Neural crest cell (in vitro differentiated cells): ENCODE measurements around the gene MAST4. TPM values are rescaled to one million over a fixed set of nuclear protein-coding genes. Genes with fewer than 3 reads are reported as not detected.

Experiments
- DNase-seq: peaks from one replicate; pipeline ENCODE4 v3.0.0; 2021; ENCODE audit warnings: low read depth, mixed read lengths, low spot score
- H3K27ac Mint-ChIP-seq: one replicate; pipeline ENCODE4 v1.8.0; 2021; ENCODE audit warnings: mild to moderate bottlenecking, mixed read lengths; ENCODE audit not compliant: unreplicated experiment
- H3K27me3 Mint-ChIP-seq: 2 replicates; pipeline ENCODE4 v1.8.0; 2021; ENCODE audit warnings: low read depth, mild to moderate bottlenecking, mixed read lengths
- H3K36me3 Mint-ChIP-seq: 2 replicates; pipeline ENCODE4 v1.8.0; 2021; ENCODE audit warnings: low read depth, mild to moderate bottlenecking, mixed read lengths
- H3K4me1 Mint-ChIP-seq: 2 replicates; pipeline ENCODE4 v1.8.0; 2021; ENCODE audit warnings: mixed read lengths
- H3K4me3 Mint-ChIP-seq: one replicate; pipeline ENCODE4 v1.8.0; 2021; ENCODE audit warnings: mild to moderate bottlenecking, mixed read lengths
- H3K9me3 Mint-ChIP-seq: 2 replicates; pipeline ENCODE4 v1.8.0; 2021; ENCODE audit warnings: mixed read lengths
- total RNA-seq: library from RNA; stranded (reverse); gene quantifications from 2 replicates; pipeline ENCODE4 v1.2.1, GENCODE V29; 2021
- TF ChIP-seq, protein P1 (sequence below): fragments of 200-600 bp; sonication (generic); conservative IDR thresholded peaks from 2 replicates; pipeline ENCODE4 v1.5.0; 2021; ENCODE audit warnings: antibody characterized with exemption, mild to moderate bottlenecking

The MAST4 gene
- total RNA-seq, 1 donor from 2014 or later: 7.3 TPM

DNA sequence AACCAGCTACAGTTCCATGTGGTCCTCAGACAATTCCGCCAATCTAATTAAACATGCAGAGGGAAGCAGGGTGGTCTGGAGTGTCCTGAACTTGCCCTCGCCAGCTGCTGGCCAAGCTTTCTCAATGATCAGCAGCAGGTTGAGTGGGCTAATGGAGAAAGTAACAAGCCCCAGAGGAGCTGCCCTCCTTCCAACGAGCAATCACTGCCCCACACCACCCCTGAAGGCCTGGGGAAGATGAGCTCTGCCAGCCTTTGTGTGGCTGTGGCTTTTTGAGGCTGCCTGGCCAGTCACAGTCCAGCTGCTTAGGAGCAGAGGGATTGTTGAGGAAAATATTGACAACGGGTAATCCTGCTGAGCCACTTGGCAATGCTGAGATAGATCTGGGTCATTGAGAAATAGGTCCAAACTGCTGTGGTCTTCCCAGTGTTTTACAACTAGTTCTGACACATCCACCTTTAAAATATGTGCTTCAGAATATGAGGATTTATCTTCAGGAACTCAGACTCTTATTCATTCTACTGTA is 493.1 kb downstream of the MAST4 start:
- H3K4me1 Mint-ChIP-seq: peaks cover 12% of the 10 kb centered on the region
- H3K27ac Mint-ChIP-seq: no peak overlapping the region
- H3K4me3 Mint-ChIP-seq: no peak overlapping the region
- H3K27me3 Mint-ChIP-seq: no peaks in the 10 kb centered on the region
- H3K9me3 Mint-ChIP-seq: no peaks in the 10 kb centered on the region
- TF ChIP-seq, protein P1, sequence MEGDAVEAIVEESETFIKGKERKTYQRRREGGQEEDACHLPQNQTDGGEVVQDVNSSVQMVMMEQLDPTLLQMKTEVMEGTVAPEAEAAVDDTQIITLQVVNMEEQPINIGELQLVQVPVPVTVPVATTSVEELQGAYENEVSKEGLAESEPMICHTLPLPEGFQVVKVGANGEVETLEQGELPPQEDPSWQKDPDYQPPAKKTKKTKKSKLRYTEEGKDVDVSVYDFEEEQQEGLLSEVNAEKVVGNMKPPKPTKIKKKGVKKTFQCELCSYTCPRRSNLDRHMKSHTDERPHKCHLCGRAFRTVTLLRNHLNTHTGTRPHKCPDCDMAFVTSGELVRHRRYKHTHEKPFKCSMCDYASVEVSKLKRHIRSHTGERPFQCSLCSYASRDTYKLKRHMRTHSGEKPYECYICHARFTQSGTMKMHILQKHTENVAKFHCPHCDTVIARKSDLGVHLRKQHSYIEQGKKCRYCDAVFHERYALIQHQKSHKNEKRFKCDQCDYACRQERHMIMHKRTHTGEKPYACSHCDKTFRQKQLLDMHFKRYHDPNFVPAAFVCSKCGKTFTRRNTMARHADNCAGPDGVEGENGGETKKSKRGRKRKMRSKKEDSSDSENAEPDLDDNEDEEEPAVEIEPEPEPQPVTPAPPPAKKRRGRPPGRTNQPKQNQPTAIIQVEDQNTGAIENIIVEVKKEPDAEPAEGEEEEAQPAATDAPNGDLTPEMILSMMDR: no peak
- no peaks in the 10 kb centered on the region for H3K36me3 Mint-ChIP-seq
- DNase-seq: no peak

DNA sequence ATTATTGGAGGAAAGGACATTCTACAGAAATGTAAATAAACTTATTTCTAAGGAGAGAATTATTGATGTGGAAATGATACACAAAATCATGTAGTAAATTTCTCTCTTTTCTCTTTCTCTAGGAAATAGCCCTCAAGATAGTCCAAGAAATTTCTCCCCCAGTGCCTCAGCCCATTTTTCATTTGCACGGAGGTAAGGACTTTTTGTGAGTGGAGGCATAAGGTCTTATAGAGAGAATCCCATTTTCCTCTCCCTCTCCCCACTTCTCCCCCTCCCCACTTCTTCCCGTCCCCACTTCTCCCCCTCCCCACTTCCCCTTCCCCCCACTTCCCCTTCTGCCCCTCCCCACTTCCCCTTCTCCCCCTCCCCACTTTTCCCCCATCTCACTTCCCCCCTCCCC is 493.8 kb downstream of the MAST4 start:
- Mint-ChIP-seq H3K27me3 (no peaks in the 10 kb centered on the region), H3K36me3 (no peaks in the 10 kb centered on the region), H3K9me3 (no peaks in the 10 kb centered on the region), H3K4me1 (peaks cover 19% of the 10 kb centered on the region), H3K27ac (no peak overlapping the region), H3K4me3 (no peak overlapping the region)
- DNase-seq: no peak
- TF ChIP-seq, protein P1: no peak

DNA sequence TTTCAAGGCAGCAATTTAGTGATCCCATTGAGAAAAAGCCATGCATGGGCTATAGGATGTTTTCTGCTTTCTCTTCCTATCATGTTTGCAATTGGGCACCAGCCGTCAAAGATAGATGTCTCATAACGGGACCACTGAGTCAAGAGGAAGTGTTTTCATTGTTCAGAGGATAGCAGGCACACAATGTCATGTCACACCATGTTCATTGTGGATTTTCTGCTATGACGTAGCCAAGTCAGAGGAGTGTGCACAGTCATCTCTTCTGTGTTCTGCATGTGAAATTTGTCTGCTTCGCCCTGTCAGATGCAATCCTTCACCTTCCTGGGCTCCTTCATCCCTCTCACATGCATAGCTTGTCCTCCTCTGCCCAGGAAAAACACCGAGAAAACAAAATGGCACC is 494.4 kb downstream of the MAST4 start:
- Mint-ChIP-seq H3K4me3 (no peak overlapping the region), H3K27ac (no peak overlapping the region), H3K27me3 (no peaks in the 10 kb centered on the region), H3K9me3 (no peaks in the 10 kb centered on the region), H3K36me3 (no peaks in the 10 kb centered on the region), H3K4me1 (peaks cover 25% of the 10 kb centered on the region)
- TF ChIP-seq, protein P1: no peak
- DNase-seq: no peak

DNA sequence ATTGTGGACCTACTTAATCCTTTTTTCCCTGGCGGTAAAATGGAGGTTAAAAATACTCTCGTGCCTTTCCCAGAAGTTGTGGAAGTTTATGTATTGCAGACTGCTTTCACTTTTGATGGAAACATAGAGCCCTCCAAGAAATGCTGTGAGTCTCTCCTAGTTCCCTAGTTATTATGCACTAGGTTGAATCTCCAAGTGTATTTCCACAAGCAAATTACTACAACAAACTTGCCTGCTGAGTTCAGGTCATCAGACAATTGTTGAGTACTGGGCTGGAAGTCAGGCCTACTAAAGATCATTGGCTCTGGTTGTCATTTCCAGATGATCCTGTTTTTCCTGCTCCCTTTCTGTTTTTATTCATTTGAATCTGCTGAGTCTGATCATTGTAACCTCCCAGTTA is 496.3 kb downstream of the MAST4 start:
- no peak overlapping the region for H3K4me3 Mint-ChIP-seq
- H3K27ac Mint-ChIP-seq: no peak overlapping the region
- TF ChIP-seq, protein P1: no peak
- H3K27me3 Mint-ChIP-seq: no peaks in the 10 kb centered on the region
- no peaks in the 10 kb centered on the region for H3K36me3 Mint-ChIP-seq
- H3K4me1 Mint-ChIP-seq: peaks cover 27% of the 10 kb centered on the region
- H3K9me3 Mint-ChIP-seq: no peaks in the 10 kb centered on the region
- no peak for DNase-seq

DNA sequence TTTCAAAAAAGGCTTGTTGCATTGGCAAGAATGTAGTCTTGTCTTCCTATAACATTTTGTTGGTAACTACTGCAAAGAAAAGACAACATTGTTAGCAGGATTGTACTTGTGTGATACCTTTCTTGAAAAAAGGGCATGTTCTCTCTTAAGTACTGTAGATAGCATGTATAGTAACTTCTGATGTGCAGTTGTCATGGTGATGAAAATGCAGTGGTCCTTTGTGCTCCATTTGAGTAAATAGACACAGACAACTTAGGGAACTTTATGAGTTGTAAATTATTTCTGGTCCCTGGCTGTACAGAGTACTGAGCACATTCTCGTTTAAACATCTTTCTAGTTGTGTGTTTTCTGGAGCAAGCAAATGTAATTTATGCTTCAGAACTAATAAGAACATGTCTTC is 497.1 kb downstream of the MAST4 start:
- H3K9me3 Mint-ChIP-seq: no peaks in the 10 kb centered on the region
- H3K36me3 Mint-ChIP-seq: no peaks in the 10 kb centered on the region
- H3K27me3 Mint-ChIP-seq: no peaks in the 10 kb centered on the region
- H3K4me1 Mint-ChIP-seq: peaks cover 27% of the 10 kb centered on the region
- no peak overlapping the region for H3K27ac Mint-ChIP-seq
- H3K4me3 Mint-ChIP-seq: no peak overlapping the region
- DNase-seq: no peak
- TF ChIP-seq, protein P1: no peak
